Measurements from ENCODE around the gene SMIM32.

The SMIM32 gene

DNA sequence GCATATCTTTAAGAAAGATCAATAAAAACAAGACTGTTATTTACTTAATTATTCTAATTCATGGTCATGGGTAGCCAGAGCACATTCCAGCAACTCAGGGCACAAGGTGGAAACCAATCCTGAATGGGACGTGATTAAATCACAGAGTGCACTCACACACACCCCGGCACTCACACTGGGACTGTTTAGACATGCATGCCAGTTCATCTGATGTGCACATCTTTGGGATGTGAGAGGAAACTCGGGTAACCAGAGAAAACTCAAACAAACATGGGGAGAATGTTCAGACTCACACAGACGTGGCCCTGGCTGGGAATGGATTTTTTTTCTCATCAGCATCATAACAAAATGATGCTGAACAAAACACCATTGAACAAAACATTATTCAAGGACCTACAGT lies 31.0 kb downstream of the SMIM32 start:
- no peak for DNase-seq (ENCODE audit: low read depth, low spot score)
- TF ChIP-seq, protein P1, sequence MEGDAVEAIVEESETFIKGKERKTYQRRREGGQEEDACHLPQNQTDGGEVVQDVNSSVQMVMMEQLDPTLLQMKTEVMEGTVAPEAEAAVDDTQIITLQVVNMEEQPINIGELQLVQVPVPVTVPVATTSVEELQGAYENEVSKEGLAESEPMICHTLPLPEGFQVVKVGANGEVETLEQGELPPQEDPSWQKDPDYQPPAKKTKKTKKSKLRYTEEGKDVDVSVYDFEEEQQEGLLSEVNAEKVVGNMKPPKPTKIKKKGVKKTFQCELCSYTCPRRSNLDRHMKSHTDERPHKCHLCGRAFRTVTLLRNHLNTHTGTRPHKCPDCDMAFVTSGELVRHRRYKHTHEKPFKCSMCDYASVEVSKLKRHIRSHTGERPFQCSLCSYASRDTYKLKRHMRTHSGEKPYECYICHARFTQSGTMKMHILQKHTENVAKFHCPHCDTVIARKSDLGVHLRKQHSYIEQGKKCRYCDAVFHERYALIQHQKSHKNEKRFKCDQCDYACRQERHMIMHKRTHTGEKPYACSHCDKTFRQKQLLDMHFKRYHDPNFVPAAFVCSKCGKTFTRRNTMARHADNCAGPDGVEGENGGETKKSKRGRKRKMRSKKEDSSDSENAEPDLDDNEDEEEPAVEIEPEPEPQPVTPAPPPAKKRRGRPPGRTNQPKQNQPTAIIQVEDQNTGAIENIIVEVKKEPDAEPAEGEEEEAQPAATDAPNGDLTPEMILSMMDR (IDR thresholded peaks at IDR 0.05; ENCODE audit: low read depth, low read length) = no peak
- in situ Hi-C loops (cut with HindIII; ENCODE audit: low sequenced_read_pairs) = no loop called here
- H3K4me3 ChIP-seq (ENCODE audit: low read depth, low read length) = no peak overlapping the region

DNA sequence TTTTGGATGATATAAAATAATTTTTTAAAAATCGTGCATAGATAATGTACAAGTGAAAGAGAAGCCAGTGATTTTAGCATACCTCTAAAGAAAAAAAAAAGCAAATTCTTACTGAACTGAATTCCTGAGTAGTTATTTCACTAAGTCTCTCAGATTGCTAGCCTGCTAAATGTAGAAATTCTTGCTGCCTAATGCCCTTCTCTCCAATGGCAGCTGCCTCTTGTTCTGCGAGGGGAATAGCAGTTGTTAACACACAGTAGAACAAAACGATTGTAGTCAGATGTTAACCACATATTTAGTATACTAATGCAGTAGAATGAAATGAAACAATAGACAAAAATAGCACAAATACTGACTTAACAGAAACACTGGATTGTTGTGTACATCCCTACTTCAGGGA lies 33.5 kb downstream of the SMIM32 start:
- in situ Hi-C loops (cut with HindIII; ENCODE audit: low sequenced_read_pairs) = no loop called here
- TF ChIP-seq, protein P1 (IDR thresholded peaks at IDR 0.05; ENCODE audit: low read depth, low read length) = no peak
- H3K4me3 ChIP-seq (ENCODE audit: low read depth, low read length) = no peak overlapping the region
- DNase-seq (ENCODE audit: low read depth, low spot score) = peak; percentile 16

DNA sequence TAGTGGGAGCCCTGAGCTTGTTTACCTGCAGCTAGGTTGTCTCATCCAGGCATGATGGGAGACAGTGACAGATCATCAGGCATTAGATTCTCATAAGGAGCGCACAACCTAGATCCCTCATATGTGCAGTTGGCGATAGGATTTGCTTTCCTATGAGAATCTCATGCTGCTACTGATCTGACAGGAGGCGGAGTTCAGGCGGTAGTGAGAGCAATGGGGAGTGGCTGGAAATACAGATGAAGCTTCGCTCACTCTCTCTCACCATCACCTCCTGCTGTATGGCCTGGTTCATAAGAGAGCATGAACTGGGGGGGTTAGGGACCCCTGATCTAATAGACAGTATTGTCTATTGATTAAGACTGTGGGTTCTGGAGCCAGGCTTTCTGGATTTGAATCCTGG lies 35.4 kb downstream of the SMIM32 start:
- in situ Hi-C loops (cut with HindIII; ENCODE audit: low sequenced_read_pairs) = no loop called here
- no peak for DNase-seq (ENCODE audit: low read depth, low spot score)
- TF ChIP-seq, protein P1 (IDR thresholded peaks at IDR 0.05; ENCODE audit: low read depth, low read length) = no peak
- no peak overlapping the region for H3K4me3 ChIP-seq (ENCODE audit: low read depth, low read length)

DNA sequence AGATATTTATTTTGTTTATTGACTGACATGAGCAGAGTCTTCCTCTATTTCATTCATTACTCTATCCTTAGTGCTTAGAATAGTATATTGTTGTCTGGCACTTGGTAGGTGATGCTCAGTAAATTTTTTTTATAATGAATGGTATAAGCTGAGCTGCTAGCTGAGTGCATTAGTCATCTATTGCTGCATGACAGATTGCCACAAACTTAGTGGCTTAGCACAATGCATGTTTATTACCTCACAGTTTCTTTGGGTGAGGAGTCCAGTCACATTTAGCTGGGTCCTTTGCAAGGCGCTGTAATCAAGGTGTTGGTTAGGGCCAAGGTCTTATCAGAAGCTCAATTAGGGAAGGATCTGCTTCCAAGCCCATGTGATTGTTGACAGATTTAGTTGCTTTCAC lies 37.2 kb downstream of the SMIM32 start:
- no peak for DNase-seq (ENCODE audit: low read depth, low spot score)
- H3K4me3 ChIP-seq (ENCODE audit: low read depth, low read length) = no peak overlapping the region
- in situ Hi-C loops (cut with HindIII; ENCODE audit: low sequenced_read_pairs) = no loop called here
- TF ChIP-seq, protein P1 (IDR thresholded peaks at IDR 0.05; ENCODE audit: low read depth, low read length) = no peak

DNA sequence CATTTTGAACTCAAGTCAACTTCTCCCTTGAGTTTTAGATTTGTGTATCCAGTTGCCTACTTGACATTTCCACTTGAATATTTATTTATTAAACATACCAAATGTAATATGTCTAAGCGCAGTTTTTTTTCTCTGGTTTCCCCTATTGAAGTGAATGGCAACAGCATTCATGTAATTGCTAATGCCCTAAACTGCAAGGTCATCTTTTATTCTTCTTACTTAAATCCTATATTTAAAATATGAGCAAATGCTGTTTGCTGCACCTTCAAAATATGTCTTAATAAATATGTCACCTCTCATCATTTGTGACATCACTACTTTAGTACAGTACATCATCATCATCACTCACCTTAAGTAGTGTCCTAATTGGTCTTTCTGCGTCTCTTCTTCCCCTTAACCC lies 37.9 kb downstream of the SMIM32 start:
- in situ Hi-C loops (cut with HindIII; ENCODE audit: low sequenced_read_pairs) = no loop called here
- TF ChIP-seq, protein P1 (IDR thresholded peaks at IDR 0.05; ENCODE audit: low read depth, low read length) = no peak
- DNase-seq (ENCODE audit: low read depth, low spot score) = no peak
- H3K4me3 ChIP-seq (ENCODE audit: low read depth, low read length) = no peak overlapping the region

DNA sequence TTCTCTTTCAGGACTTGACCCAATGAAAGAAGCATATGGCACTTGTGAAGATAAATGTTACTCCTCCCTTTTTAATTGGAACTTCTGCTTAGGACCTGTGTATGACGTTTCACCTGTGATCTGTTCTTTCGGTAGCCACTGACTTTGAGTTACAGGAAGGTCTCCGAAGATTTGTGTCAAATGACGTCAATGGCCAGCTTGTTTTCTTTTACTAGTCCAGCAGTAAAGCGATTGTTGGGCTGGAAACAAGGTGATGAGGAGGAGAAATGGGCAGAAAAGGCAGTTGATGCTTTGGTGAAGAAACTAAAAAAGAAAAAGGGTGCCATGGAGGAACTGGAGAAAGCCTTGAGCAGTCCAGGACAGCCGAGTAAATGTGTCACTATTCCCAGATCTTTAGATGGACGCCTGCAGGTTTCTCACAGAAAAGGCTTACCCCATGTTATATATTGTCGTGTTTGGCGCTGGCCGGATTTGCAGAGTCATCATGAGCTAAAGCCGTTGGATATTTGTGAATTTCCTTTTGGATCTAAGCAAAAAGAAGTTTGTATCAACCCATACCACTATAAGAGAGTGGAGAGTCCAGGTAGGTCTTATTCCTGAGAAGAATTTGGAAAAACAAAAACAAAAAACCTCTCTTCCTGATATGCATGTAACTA lies 39.3 kb downstream of the SMIM32 start:
- TF ChIP-seq, protein P1 (IDR thresholded peaks at IDR 0.05; ENCODE audit: low read depth, low read length) = no peak
- in situ Hi-C loops (cut with HindIII; ENCODE audit: low sequenced_read_pairs) = no loop called here
- no peak for DNase-seq (ENCODE audit: low read depth, low spot score)
- H3K4me3 ChIP-seq (ENCODE audit: low read depth, low read length) = no peak overlapping the region

All from astrocyte of the spinal cord (primary cell).